Right renal pelvis (tissue), 4 donors: ENCODE results near the gene UGT2B7. TPM values are rescaled to one million over a fixed set of nuclear protein-coding genes. Genes with fewer than 3 reads are reported as not detected.

Source experiments
- DNase-seq, 4 donors: peaks; one replicate each; pipeline ENCODE4 v3.0.0-alpha.2; 2013; ENCODE audit warnings: low read depth in 4 of 4, low spot score in 3 of 4, missing footprints in 1 of 4
- polyA plus RNA-seq, 4 donors: library from polyadenylated mRNA; unstranded; fragments of 120-200 nt; gene quantifications; one replicate each; pipeline ENCODE4 v1.2.1, GENCODE V29; 2013; ENCODE audit not compliant: insufficient read length in 4 of 4

The UGT2B7 gene
- polyA plus RNA-seq, 4 donors, result 64.4 to 94.6 (median 82.2) TPM

GRCh38 chr4:69147334-69147733 lies 51.1 kb downstream of the UGT2B7 start:
- no peak for DNase-seq

- DNase-seq, result no peak
These were observed 57.7 kb downstream of the UGT2B7 start for GRCh38 chr4:69154021-69154420.

- no peak for DNase-seq
These were observed 60.6 kb downstream of the UGT2B7 start for GRCh38 chr4:69156913-69157312.

Other genes starting within 250 kb of the UGT2B7 start
- 100 to 1,000 TPM in 2 of 4 donors, 10 to 100 TPM in 2; 75.4 to 209 (median 94.5) TPM for gene UGT2A3, start 144.7 kb upstream of the UGT2B7 start, polyA plus RNA-seq
- 1 to 10 TPM; 1.9 to 5.6 (median 3.2) TPM for gene UGT2B11, start 118.3 kb downstream of the UGT2B7 start, polyA plus RNA-seq
- under 1 TPM in 3 of 4 donors, not detected in 1; 0.14 to 0.66 (median 0.42) TPM for gene UGT2B28, start 184.0 kb downstream of the UGT2B7 start, polyA plus RNA-seq